ENCODE results near the gene SURF6. TPM values are rescaled to one million over a fixed set of nuclear protein-coding genes. Genes with fewer than 3 reads are reported as not detected.

SURF6 gene
- total and polyA plus RNA-seq, 2 experiments from 2014 or later = 17.6 to 27.6 TPM

DNA sequence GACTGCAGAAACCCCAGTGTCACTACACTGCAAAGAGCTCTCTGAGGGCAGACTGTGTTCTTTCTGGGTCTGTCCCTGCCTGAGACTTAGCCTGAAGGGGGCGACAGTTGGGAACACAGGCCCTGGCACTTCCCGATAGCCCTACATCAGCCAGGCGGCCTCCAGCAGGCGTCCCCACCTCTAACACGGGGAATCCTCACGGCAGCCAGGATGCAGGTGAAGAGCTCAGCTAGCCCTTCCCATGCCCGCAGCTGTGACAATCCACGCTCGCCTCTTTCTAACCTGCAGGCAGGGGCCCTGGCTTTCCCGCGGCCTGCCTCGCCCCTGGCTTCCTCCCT lies 6.0 kb upstream of the SURF6 start:
- Mint-ChIP-seq H3K36me3 (ENCODE audit: low read depth) (peaks cover 80% of the 10 kb centered on the region), H3K27ac (no peak overlapping the region)
- H3K36me3 ChIP-seq (ENCODE audit: insufficient read depth) = peaks cover 21% of the 10 kb centered on the region

DNA sequence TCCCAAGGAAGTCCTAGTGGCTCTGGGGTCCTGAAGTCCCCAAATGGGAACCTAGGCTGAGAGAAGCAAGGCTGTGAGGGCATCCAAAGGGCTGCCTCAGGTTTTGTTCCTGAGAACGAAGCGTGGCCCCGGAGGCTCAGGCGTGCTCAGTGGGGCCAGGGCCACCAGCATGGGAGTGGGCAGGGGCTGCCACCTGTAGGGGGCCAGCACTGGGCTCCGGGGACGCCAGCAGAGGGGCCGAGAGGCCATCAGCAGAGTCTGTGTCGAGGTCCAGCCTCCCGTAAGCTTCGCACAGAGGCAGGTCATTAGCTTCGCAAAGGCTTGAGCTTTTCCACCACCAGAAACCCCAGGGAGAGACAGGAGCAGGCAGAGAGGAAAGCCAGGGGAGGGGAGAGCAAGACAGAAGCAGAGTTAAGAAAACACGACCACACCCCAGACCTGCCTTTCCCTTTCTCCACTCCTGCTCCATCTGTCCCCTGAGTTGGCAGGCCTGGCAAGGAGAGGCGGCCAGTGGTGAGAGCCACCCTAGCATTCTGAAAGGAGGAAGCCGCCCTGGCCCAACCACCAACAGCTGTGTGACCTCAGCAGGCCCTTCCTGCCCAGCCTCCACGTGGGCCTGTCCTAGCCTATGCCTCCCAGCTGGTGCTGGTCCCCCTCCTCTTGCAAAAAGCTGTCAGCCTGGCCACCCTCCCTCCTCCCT lies 5.5 kb upstream of the SURF6 start:
- H3K4me1 Mint-ChIP-seq = peaks cover 7% of the 10 kb centered on the region
- Histone ChIP-seq H3K9me2 (ENCODE audit: insufficient read depth) (no peaks in the 10 kb centered on the region), H3K27ac (ENCODE audit: low read depth) (no peak overlapping the region), H3K4me3 (no peak overlapping the region), H3K4me2 (no peak overlapping the region), H3K4me1 (ENCODE audit: insufficient read depth) (peaks cover 3% of the 10 kb centered on the region), H4K20me1 (replicated peaks; ENCODE audit: insufficient read depth) (peaks cover 22% of the 10 kb centered on the region), H3K27me3 (ENCODE audit: insufficient read depth) (no peaks in the 10 kb centered on the region), H3F3A (replicated peaks; ENCODE audit: low read depth) (peaks cover 33% of the 10 kb centered on the region; the same call in 1 of the 2 replicates), H3K79me2 (replicated peaks; ENCODE audit: insufficient read depth) (peaks cover 14% of the 10 kb centered on the region), H2AFZ (no peak overlapping the region), H3K36me3 (ENCODE audit: insufficient read depth) (peaks cover 21% of the 10 kb centered on the region)
- H3K36me3 Mint-ChIP-seq (ENCODE audit: low read depth) = peaks cover 76% of the 10 kb centered on the region
- peaks cover 6% of the 10 kb centered on the region for H3K27me3 Mint-ChIP-seq (ENCODE audit: insufficient read depth, low read depth, poor library complexity)
- H3K4me3 Mint-ChIP-seq = no peak overlapping the region
- ATAC-seq (no peak), DNase-seq (ENCODE audit: low spot score) (no peak)
- H3K9me3 Mint-ChIP-seq = no peaks in the 10 kb centered on the region
- no peak overlapping the region for H3K27ac Mint-ChIP-seq
- TF ChIP-seq NANOG (IDR thresholded peaks at IDR 0.05; ENCODE audit: borderline replicate concordance) = no peak
- TF ChIP-seq CREB1 (CRISPR knock-in tag; IDR thresholded peaks at IDR 0.05; ENCODE audit: low read depth) = no peak
- TF ChIP-seq, protein P1, sequence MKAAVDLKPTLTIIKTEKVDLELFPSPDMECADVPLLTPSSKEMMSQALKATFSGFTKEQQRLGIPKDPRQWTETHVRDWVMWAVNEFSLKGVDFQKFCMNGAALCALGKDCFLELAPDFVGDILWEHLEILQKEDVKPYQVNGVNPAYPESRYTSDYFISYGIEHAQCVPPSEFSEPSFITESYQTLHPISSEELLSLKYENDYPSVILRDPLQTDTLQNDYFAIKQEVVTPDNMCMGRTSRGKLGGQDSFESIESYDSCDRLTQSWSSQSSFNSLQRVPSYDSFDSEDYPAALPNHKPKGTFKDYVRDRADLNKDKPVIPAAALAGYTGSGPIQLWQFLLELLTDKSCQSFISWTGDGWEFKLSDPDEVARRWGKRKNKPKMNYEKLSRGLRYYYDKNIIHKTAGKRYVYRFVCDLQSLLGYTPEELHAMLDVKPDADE (IDR thresholded peaks at IDR 0.05) = no peak
- TF ChIP-seq, protein P2, sequence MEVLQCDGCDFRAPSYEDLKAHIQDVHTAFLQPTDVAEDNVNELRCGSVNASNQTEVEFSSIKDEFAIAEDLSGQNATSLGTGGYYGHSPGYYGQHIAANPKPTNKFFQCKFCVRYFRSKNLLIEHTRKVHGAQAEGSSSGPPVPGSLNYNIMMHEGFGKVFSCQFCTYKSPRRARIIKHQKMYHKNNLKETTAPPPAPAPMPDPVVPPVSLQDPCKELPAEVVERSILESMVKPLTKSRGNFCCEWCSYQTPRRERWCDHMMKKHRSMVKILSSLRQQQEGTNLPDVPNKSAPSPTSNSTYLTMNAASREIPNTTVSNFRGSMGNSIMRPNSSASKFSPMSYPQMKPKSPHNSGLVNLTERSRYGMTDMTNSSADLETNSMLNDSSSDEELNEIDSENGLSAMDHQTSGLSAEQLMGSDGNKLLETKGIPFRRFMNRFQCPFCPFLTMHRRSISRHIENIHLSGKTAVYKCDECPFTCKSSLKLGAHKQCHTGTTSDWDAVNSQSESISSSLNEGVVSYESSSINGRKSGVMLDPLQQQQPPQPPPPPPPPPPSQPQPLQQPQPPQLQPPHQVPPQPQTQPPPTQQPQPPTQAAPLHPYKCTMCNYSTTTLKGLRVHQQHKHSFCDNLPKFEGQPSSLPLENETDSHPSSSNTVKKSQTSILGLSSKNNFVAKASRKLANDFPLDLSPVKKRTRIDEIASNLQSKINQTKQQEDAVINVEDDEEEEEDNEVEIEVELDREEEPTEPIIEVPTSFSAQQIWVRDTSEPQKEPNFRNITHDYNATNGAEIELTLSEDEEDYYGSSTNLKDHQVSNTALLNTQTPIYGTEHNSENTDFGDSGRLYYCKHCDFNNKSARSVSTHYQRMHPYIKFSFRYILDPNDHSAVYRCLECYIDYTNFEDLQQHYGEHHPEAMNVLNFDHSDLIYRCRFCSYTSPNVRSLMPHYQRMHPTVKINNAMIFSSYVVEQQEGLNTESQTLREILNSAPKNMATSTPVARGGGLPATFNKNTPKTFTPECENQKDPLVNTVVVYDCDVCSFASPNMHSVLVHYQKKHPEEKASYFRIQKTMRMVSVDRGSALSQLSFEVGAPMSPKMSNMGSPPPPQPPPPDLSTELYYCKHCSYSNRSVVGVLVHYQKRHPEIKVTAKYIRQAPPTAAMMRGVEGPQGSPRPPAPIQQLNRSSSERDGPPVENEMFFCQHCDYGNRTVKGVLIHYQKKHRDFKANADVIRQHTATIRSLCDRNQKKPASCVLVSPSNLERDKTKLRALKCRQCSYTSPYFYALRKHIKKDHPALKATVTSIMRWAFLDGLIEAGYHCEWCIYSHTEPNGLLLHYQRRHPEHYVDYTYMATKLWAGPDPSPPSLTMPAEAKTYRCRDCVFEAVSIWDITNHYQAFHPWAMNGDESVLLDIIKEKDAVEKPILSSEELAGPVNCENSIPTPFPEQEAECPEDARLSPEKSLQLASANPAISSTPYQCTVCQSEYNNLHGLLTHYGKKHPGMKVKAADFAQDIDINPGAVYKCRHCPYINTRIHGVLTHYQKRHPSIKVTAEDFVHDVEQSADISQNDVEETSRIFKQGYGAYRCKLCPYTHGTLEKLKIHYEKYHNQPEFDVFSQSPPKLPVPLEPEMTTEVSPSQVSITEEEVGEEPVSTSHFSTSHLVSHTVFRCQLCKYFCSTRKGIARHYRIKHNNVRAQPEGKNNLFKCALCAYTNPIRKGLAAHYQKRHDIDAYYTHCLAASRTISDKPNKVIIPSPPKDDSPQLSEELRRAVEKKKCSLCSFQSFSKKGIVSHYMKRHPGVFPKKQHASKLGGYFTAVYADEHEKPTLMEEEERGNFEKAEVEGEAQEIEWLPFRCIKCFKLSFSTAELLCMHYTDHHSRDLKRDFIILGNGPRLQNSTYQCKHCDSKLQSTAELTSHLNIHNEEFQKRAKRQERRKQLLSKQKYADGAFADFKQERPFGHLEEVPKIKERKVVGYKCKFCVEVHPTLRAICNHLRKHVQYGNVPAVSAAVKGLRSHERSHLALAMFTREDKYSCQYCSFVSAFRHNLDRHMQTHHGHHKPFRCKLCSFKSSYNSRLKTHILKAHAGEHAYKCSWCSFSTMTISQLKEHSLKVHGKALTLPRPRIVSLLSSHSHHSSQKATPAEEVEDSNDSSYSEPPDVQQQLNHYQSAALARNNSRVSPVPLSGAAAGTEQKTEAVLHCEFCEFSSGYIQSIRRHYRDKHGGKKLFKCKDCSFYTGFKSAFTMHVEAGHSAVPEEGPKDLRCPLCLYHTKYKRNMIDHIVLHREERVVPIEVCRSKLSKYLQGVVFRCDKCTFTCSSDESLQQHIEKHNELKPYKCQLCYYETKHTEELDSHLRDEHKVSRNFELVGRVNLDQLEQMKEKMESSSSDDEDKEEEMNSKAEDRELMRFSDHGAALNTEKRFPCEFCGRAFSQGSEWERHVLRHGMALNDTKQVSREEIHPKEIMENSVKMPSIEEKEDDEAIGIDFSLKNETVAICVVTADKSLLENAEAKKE (CRISPR knock-in tag; IDR thresholded peaks at IDR 0.05) = no peak
- TF ChIP-seq EZH2phosphoT487 (IDR thresholded peaks at IDR 0.05; ENCODE audit: unreplicated experiment) = no peak
- TF ChIP-seq EZH2 (IDR thresholded peaks at IDR 0.05; ENCODE audit: low read depth, unreplicated experiment) = no peak
- TF ChIP-seq JUNB (IDR thresholded peaks at IDR 0.05; ENCODE audit: unreplicated experiment) = no peak
- TF ChIP-seq ZNF114 (CRISPR knock-in tag; IDR thresholded peaks at IDR 0.05) = no peak
- TF ChIP-seq POLR2AphosphoS5 (IDR thresholded peaks at IDR 0.05; ENCODE audit: low read depth) = no peak
- no peak for TF ChIP-seq STAT1 (IDR thresholded peaks at IDR 0.05; ENCODE audit: unreplicated experiment)

More for the DNA sequence above, 6.0 kb upstream of the SURF6 start:
- H3F3A ChIP-seq (replicated peaks; ENCODE audit: low read depth) = peaks cover 30% of the 10 kb centered on the region; the same call in 1 of the 2 replicates
- ATAC-seq (peak; percentile 86), DNase-seq (ENCODE audit: low spot score) (peak; percentile 77)
- H3K4me1 ChIP-seq (ENCODE audit: insufficient read depth) = peaks cover 5% of the 10 kb centered on the region
- Mint-ChIP-seq H3K4me3 (no peak overlapping the region), H3K4me1 (peaks cover 10% of the 10 kb centered on the region), H3K9me3 (no peaks in the 10 kb centered on the region; the same call in 2 of the 3 replicates), H3K27me3 (ENCODE audit: insufficient read depth, low read depth, poor library complexity) (peaks cover 6% of the 10 kb centered on the region)
- H3K4me2 ChIP-seq = no peak overlapping the region
- H3K4me3 ChIP-seq = no peak overlapping the region
- TF ChIP-seq ZNF114 (CRISPR knock-in tag; IDR thresholded peaks at IDR 0.05) (no peak), EZH2phosphoT487 (IDR thresholded peaks at IDR 0.05; ENCODE audit: unreplicated experiment) (no peak)
- TF ChIP-seq, protein P3, sequence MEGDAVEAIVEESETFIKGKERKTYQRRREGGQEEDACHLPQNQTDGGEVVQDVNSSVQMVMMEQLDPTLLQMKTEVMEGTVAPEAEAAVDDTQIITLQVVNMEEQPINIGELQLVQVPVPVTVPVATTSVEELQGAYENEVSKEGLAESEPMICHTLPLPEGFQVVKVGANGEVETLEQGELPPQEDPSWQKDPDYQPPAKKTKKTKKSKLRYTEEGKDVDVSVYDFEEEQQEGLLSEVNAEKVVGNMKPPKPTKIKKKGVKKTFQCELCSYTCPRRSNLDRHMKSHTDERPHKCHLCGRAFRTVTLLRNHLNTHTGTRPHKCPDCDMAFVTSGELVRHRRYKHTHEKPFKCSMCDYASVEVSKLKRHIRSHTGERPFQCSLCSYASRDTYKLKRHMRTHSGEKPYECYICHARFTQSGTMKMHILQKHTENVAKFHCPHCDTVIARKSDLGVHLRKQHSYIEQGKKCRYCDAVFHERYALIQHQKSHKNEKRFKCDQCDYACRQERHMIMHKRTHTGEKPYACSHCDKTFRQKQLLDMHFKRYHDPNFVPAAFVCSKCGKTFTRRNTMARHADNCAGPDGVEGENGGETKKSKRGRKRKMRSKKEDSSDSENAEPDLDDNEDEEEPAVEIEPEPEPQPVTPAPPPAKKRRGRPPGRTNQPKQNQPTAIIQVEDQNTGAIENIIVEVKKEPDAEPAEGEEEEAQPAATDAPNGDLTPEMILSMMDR (conservative IDR thresholded peaks at IDR 0.05; ENCODE audit: low read depth in 2 of 2) = peak; percentile 48 to 69; a peak in 3 of 4 replicates
- H2AFZ ChIP-seq = no peak overlapping the region
- no peaks in the 10 kb centered on the region for H3K27me3 ChIP-seq (ENCODE audit: insufficient read depth)
- peaks cover 24% of the 10 kb centered on the region for H4K20me1 ChIP-seq (replicated peaks; ENCODE audit: insufficient read depth)
- H3K79me2 ChIP-seq (replicated peaks; ENCODE audit: insufficient read depth) = peaks cover 19% of the 10 kb centered on the region
- no peaks in the 10 kb centered on the region for H3K9me2 ChIP-seq (ENCODE audit: insufficient read depth)
- H3K27ac ChIP-seq (ENCODE audit: low read depth) = no peak overlapping the region
